Ammon's horn (tissue), 1 donor: ENCODE data around the gene PERM1.
"Not testable (repeated sequence)": the region's sequence is repeated elsewhere in the genome, so short reads cannot be mapped to it uniquely, and the experiment has no call there.

Source experiments
- DNase-seq: peaks from one replicate; pipeline ENCODE4 v3.0.0-alpha.2; 2016; ENCODE audit warnings: low spot score

Gene PERM1

GRCh38 chr1:997993-998744, 16.3 kb upstream of the PERM1 start:
- DNase-seq: no peak

DNA sequence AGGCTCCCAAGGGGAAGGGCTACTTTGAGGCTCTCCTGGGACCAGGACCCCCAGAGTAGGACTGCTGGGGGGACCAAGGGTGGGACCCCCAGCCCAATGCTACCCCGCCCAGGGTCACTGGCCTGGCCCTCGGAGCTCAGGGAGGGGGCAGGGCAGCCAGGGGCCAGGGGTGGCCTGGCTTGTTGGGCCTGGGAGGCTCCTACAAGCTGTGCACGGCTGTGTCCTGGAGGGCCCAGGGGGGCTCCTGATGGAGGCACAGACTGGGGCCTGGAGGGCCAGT, 15.8 kb upstream of the PERM1 start:
- DNase-seq: no peak

GRCh38 chr1:996851-997712, 15.2 kb upstream of the PERM1 start:
- no peak for DNase-seq

DNA sequence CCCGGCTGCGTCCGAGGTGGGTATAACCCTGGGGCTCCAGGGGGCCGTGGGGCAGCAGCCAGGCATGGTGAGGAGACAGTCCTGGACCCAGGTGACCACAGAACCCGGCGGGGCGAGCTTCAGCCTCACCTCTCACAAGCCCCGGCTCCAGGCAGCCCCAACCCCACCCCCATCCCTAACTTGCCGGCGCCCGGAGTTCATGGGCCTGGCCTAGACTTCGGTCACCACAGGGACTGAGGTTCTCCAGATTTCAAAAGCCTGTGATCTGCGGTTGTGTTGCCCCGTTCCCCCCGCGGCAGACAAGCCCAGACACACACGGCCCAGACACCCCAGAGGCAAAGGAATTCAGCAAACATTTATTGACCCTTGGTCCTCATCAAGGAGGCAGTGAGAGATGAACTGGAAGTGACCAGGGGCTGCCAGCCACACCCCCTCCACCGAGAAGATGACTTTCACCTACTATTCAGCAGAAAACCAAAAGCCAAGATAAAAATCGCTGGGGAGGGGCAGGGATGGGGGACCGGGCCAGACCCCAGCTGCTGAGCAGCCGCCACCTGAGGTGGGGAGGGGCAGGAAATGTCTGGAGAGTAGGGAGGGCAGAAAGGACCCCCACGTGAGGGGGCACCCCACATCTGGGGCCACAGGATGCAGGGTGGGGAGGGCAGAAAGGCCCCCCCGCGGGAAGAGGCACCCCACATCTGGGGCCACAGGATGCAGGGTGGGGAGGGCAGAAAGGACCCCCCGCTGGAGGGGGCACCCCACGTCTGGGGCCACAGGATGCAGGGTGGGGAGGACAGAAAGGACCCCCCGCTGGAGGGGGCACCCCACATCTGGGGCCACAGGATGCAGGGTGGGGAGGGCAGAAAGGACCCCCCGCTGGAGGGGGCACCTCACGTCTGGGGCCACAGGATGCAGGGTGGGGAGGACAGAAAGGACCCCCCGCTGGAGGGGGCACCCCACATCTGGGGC, 14.1 kb upstream of the PERM1 start:
- no peak for DNase-seq

- not testable (repeated sequence) for DNase-seq
Observed at GRCh38 chr1:994546-994945, 12.7 kb upstream of the PERM1 start.

GRCh38 chr1:993379-993995, 11.6 kb upstream of the PERM1 start:
- no peak for DNase-seq

DNA sequence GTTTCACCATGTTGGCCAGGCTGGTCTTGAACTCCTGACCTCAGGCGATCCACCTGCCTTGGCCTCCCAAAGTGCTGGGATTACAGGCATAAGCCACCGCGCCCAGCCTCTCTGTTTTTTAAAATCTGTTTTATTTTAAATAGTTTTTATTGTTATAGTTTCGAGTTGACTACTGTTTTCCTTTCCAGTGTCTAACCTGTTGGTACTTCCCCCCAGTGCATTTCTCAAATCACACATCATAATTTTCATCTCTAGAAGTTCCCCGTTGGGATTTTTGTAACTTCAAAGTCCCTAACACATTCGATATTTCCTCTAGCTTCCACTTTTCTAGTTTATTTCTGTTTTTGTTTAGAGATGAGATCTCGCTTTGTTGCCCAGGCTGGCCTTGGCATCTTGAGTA, 10.5 kb upstream of the PERM1 start:
- no peak for DNase-seq

DNA sequence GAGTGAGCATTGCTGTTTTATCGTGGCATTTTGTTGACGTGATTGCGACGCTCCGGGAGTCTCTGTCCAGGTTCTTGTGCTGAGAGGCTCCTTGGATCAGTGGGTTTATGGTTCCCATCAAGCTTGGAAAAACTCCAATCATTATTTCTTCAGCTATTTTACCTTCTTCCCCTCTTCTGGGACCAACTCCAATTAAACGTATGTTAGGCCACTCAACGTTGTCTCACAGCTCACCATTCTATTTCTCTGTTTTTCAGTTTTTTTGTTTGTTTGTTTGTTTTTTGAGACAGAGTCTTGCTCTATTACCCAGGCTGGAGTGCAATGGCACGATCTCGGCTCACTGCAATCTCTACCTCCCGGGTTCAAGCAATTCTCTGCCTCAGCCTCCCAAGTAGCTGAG, 10.0 kb upstream of the PERM1 start:
- DNase-seq: no peak

GRCh38 chr1:991275-991674, 9.4 kb upstream of the PERM1 start:
- DNase-seq: not testable (repeated sequence)

DNA sequence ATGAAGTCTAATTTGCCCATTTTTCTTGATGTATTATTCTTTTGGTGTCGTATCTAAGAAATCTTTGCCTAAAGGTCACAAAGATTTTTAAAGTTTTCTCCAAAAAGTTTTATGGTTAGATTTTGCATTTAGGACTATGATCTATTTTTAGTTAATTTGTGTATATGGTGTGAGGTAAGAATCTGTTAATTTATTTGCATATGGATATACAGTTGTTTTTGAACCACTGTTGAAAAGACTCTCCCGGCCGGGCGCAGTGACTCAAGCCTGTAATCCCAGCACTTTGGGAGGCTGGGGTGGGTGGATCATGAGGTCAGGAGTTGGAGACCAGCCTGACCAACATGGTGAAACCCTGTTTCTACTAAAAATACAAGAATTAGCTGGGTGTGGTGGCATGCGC, 6.2 kb upstream of the PERM1 start:
- DNase-seq: not testable (repeated sequence)

GRCh38 chr1:985126-985525, 3.2 kb upstream of the PERM1 start:
- no peak for DNase-seq

DNA sequence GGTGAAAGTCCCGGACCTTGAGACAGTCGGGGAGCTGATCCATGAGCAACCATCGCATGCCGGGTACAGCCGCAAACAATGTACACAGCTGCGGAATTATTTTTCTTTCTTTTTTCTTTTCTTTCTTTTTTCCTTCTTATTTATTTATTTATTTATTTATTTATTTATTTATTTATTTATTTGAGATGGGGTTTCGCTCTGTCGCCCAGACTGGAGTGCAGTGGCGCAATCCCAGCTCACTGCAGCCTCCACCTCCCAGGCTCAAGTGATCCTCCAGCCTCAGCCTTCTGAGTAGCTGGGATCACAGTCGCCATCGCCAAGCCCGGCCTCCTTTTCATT, 2.6 kb upstream of the PERM1 start:
- DNase-seq: no peak

- DNase-seq: no peak
Observed at GRCh38 chr1:983798-984475, 2.0 kb upstream of the PERM1 start.

DNA sequence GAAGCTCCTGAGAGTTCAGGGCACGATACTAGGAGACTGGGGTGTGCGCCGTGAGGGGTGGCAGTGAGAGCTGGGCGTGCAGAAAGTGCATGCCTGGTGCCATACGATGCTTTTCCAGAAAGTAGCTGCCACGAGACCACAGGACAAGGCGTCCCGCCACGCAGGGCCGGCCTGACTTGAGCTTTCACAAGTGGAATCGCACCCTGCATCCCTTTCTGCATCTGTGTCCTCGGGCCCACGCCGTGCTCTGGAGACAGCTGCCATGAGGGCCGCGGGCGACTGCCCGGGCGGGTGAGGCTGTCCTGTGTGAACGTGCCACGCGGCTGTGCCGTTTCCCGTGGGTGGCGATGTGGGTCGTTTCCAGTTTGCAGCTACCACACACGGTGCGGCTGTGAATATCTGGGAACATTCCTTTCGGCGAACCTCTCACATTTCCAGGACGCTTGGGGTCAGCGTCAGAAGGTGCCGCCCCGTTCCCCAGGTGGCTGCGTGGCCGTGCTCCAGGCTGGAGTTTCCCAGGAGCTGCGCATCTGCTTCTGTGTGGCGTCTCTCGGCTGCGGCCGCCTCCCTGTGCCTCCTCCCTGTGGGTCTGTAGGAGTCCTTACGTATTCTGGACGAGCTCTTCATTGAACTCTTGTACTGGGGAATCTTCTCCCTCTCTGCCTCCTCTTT, 1.0 kb upstream of the PERM1 start:
- no peak for DNase-seq

GRCh38 chr1:981491-981954, 370 bp downstream of the PERM1 start:
- DNase-seq: no peak

DNA sequence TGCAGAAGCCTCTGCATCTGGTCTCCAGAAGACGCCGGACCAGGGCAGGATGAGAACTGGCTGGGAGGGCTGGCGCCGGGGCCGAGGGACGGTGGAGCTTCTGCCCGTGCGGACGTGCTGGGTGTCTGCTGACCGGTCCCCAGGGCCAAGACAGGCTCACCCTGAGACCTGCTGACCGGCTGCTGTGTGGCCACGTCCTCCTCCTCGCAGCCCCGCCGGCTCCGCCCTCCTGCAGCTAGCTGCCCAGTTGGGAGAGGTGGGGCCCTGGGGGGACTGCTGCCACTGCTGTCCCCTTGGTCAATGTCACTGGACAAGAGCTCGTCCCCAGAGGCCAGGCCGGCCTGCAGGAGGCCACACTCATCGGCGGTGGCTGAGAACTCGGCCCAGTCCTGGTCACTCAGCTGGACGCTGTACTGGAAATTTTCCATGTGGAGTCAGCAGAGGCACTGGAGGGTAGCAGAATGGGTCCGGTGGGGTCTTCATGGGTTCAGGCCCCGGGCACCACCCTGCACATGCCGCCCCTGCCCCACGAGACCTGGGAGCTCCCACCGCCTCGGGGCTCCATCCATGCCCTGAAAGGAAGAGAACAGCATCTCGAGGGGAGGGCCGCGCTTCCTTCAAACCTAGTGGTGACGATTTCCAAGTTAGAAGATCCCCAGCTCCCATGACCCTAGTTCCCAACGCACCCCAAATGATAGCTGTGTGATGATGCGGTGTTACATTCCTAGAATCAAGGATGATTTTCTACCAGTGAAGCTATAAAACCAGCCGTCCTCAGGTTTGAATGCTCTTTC, 1.1 kb downstream of the PERM1 start:
- no peak for DNase-seq

DNA sequence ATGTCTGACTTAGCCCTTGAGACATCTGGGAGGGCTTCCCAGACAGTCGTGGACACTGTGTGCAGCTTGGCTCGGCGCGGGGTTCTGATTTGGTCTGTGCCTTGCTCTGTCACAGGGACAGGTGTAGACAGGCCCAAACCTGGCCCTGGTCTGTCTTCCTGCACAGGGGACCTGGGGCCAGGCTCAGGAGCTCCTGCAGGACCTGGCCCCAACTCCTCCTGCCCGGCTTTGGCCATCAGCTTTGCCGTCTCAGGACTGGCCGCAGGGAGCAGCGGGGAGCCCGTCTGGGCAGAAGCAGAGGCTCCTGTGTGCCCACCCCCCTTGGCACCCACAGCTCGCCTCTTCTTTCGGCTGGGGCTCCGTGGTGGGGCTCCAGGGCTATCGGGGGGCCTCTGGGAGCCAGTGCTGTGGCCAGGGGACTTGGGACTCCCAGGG, 1.7 kb downstream of the PERM1 start:
- no peak for DNase-seq

DNA sequence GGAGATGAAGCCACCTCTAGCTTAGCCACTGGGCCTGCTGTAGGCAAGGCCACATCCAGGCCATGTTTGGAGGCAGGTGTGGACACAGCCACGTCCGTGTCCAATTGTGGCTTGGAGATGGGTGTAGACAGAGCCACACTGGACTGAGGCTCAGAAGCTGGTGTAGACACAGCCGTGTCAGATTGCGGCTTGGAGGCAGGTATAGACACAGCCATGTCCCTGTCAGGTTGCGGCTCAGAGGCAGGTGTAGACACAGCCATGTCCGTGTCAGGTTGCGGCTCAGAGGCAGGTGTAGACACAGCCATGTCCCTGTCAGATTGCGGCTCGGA, 2.2 kb downstream of the PERM1 start:
- DNase-seq: no peak

GRCh38 chr1:978835-979743, 2.8 kb downstream of the PERM1 start:
- DNase-seq: no peak
